Astrocyte of the spinal cord (primary cell): ENCODE data around the gene OPCML.

ENCODE experiments used
- DNase-seq: peaks from one replicate; pipeline ENCODE4 v3.0.0; 2011; ENCODE audit warnings: low read depth, low spot score
- H3K4me3 ChIP-seq: 2 replicates; pipeline ENCODE4 v1.5.1; 2011; ENCODE audit warnings: low read depth, mild to moderate bottlenecking, low read length, moderate library complexity
- in situ Hi-C: cut with HindIII; loops from 2 replicates; pipeline ENCODE4 v1.10.0; 2017; ENCODE audit warnings: low sequenced_read_pairs
- TF ChIP-seq, protein P1 (sequence below): IDR thresholded peaks from 2 replicates; pipeline ENCODE4 v1.5.1; 2012; ENCODE audit warnings: low read depth, mild to moderate bottlenecking, low read length, inconsistent platforms

OPCML gene

DNA sequence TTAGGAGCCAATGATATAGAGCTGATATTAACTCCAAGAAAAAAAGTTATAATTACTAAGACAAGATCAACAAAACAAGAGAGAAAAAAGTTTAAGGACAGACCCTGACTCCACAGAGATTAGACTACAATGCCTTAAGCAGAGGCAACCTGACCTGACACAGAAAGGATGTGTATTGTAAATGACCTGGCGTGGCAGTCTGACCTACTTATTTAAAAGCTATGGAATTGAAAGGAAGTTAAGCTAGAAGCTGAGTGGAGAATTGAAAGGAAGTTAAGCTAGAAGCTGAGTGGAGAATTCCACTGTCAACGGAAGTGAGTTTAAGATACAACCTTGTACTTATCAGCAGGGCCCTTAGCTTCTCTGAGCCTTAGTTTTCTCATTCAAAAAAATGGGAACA is 885.4 kb downstream of the OPCML start:
- in situ Hi-C loops, result no loop called here
- TF ChIP-seq, protein P1, sequence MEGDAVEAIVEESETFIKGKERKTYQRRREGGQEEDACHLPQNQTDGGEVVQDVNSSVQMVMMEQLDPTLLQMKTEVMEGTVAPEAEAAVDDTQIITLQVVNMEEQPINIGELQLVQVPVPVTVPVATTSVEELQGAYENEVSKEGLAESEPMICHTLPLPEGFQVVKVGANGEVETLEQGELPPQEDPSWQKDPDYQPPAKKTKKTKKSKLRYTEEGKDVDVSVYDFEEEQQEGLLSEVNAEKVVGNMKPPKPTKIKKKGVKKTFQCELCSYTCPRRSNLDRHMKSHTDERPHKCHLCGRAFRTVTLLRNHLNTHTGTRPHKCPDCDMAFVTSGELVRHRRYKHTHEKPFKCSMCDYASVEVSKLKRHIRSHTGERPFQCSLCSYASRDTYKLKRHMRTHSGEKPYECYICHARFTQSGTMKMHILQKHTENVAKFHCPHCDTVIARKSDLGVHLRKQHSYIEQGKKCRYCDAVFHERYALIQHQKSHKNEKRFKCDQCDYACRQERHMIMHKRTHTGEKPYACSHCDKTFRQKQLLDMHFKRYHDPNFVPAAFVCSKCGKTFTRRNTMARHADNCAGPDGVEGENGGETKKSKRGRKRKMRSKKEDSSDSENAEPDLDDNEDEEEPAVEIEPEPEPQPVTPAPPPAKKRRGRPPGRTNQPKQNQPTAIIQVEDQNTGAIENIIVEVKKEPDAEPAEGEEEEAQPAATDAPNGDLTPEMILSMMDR, result no peak

DNA sequence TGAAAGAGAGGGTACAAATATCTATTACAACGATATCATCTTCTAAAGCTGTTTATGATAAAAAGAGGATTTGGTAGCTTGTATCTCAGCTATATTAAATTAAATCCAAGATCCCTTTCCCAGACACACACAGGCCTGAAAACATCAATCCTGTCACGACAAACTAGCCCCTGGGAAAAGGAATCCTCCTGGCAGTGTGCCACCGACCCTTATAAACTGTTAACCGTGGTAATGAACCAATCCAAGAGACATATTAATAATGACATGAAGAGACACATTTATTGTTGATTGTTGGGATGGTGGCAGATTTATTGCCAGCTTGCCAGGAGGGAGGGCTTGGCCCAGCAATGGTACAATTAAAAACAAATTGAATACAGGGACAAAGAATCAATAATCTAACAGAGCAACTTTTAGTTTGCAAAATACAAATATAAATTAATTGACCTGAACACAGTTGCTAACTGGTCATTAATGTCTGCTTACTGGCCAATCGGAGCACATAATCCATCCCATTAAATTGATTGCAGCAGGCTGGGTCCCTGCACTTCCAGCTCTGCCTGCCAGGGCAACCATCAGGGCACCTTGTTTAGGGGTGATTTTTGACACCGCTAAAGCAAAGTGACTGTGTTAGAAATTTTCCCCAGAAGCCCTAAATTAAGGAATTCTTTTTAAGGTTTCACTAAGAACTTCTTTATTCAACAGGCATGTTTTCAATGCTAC is 887.6 kb downstream of the OPCML start:
- no peak overlapping the region for H3K4me3 ChIP-seq
- TF ChIP-seq, protein P1, result no peak
- DNase-seq, result no peak
- in situ Hi-C loops, result no loop called here

More for the DNA sequence above, 885.4 kb downstream of the OPCML start:
- H3K4me3 ChIP-seq, result no peak overlapping the region
- no peak for DNase-seq

DNA sequence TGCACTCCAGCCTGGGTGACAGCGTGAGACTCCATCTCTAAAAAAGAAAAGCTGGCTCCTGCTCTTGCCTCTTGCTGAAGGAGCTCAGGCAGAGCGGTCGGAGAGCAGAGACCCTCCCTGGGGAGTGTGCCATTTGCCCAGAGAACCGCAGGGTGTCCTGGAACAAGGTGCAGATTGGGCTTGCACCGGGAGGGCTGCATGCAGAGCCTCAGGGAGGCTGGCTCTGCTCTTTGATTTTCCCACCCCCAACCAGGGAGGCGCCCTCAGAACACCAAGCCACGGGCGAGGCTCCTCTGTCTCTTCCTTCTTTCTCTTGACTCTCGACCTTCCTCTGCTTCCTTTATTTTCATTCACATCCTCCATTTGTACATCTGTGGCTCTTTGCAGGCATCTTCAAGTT is 889.1 kb downstream of the OPCML start:
- TF ChIP-seq, protein P1, result no peak
- no peak for DNase-seq
- in situ Hi-C loops, result no loop called here
- no peak overlapping the region for H3K4me3 ChIP-seq

DNA sequence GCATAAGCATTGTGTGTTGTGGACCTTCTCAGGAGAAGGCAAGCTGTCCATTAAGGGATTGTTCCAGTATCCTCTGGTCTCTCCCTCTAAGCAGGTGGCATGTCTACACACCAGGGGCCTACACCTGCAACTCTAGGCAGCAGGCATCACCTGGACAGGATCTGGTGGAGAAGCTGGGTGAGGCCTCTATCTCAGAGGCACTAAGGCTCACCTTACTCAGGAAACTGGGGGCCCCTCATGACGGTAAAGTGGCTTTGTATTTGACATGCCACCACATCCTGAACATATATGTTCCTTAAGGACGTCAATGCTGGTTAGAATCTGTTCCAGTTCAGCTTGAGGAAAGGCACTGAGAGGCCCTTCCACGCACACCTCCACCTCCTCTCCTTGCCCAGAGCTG is 891.3 kb downstream of the OPCML start:
- in situ Hi-C loops, result no loop called here

DNA sequence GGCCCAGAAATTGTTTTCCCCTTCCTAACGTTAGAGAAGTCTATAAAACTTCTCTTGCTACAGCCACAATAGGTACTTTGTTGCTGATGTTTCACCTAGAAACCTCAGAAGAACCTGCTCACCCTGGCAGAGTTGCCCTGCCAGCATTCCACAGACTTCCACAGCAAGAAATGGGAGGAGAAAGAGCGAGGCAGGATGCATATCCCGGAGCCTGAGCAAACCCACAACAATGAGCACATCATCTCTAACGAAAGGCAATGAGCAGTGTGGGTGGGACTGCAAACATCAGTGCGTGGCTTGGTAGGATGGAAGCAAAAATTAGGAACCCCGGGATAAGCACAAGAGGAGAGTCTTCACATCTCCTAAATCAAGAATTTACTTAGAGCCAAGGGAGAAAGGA is 892.3 kb downstream of the OPCML start:
- no peak for DNase-seq
- no peak overlapping the region for H3K4me3 ChIP-seq
- in situ Hi-C loops, result no loop called here
- TF ChIP-seq, protein P1, result no peak

More for the DNA sequence above, 891.3 kb downstream of the OPCML start:
- DNase-seq, result no peak
- TF ChIP-seq, protein P1, result no peak
- H3K4me3 ChIP-seq, result no peak overlapping the region

DNA sequence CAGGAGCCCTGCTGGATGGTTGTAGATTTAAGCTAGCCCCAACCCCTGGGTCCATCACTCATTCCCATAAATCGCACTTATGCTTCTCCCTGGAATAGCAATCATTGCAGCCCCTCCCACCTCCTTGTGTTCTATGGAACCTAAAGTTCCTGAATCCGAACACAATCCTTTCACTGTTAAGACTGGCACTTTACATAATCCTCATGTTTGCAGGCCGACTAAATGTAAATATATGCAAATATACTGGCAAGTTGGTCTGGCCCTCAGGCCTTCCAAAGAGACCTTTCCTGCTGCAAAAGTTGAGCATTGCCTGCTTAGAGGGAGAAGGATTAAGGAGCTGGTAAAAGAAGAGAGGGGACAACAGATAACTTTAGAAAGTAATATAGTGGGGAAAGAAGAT is 892.9 kb downstream of the OPCML start:
- in situ Hi-C loops, result no loop called here
- no peak overlapping the region for H3K4me3 ChIP-seq
- DNase-seq, result no peak
- TF ChIP-seq, protein P1, result no peak
